KG1 (cell line): Measurements from ENCODE around the gene C1orf122.
"Not testable (repeated sequence)": the region's sequence is repeated elsewhere in the genome, so short reads cannot be mapped to it uniquely, and the experiment has no call there.

Experiments used
- DNase-seq: peaks from one replicate; lab custom pipeline; 2025; lab: John Stamatoyannopoulos, UW

Gene C1orf122

DNA sequence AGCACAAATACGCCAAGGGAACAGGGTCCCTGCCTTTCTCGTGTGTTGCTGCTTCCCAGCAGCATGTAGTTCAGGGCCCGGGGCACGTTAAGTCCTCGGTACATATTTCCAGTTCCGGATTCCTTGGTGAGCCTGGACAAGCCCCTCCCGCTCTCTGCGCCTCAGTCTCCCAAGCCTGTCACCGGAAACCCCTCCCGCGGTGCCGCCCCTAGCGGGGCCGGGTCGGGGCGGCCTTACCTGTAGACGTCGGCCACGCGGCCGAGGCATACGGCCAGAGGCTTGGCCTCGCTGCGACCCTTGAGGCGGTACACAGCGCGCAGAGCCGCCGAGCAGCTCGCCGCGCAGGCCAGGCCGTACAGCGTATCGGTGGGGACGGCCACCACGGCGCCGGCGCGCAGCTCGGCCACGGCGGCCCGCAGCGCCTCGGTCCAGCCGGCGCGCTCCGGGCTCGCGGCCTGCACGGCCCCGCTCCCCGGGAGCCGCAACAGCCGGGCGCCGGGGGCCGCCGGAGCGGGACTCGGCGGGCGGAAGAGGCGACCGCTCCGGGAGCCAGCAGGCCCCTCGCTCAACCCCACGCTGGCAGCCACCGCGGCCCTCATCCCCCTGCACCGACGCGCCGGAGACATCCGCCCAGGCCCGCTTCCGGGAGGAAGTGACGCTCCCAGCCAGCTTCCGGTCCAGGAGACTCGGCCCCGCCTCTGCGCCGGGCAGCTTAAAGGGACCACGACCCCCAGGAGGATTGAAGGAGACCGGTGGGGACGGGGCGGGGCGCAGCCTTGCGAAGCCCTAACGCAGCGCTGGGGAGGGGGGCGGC, at the start of gene C1orf122, which contains the start of gene YRDC:
Gene C1orf122 (plus strand): TSS at position 236 of the 814 bp plus-strand sequence. CDS start 615 bp downstream, outside the sequence.
Gene YRDC (minus strand): TSS at position 654 of the 814 bp plus-strand sequence. CDS start 28 bp downstream, at position 626.
- DNase-seq, result peak; percentile 84

DNA sequence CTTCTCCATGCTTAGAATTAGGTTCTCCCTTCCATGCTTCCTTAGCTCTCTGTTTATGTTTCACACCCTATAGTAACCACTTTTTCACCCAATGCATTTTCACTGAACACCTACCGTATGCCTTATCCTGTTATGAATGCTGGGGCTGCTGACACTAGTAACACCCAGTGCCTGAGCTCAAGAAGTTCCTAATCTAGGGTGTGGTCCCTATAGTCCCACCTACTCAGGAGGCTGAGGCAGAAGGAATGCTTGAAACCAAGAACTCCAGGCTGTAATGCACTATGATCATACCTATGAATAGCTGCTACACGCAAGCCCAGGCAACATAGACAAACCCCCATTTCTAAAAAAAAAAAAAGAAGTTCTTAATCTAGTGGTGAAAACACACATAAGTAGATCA, 48.1 kb upstream of the C1orf122 start:
- DNase-seq, result no peak

DNA sequence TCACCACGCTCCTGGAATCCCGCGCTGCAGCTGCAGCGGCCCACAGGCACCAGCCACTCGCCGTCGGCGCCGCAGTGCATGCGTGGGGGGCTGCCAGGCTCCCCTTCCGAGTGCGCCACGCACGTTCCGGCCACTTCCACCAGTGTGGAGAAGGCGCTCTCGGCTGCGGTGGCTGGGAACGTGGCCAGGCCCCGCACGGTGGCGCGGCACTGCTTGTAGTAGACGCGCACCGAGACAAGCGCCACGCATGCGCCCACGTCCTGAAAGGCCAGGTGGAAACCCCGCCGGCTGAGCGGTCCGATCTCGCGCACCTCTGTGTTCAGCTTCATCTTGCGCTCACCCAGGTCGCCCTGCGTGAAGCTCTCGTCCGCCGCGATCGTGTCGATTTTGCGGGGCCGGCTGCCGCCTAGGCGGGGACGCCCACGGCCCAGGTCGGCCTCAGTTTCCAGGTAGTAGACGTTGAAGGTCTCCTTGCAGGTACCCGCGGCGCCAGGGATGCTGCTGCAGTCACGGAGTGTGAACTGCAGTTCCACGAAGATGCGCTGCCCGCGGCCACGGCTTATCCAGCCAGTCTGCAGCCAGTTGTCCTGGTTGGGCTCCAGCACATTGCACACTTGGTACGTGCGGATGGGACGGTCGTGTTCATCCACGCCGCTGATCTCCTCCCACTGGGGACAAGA, 46.0 kb upstream of the C1orf122 start:
- DNase-seq, result no peak

DNA sequence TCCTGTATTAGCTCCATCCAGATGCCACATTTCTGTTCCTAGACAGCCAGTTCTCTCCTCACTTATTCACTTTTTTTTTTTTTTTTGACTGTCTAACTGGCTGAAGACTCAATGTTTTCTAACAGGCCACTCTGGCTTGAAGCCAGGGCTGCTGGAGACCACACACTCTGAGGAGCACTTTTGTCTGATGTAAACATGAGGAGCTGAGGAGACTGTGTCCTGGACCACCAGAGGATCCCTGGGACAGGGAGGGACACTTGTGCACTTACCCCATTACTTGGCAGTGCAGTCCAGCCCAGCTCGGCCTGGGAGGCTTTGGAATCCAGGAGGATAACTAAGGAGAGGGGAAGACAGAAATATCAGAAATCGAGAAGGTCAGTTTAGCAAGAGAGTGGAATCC, 45.1 kb upstream of the C1orf122 start:
- DNase-seq, result no peak

DNA sequence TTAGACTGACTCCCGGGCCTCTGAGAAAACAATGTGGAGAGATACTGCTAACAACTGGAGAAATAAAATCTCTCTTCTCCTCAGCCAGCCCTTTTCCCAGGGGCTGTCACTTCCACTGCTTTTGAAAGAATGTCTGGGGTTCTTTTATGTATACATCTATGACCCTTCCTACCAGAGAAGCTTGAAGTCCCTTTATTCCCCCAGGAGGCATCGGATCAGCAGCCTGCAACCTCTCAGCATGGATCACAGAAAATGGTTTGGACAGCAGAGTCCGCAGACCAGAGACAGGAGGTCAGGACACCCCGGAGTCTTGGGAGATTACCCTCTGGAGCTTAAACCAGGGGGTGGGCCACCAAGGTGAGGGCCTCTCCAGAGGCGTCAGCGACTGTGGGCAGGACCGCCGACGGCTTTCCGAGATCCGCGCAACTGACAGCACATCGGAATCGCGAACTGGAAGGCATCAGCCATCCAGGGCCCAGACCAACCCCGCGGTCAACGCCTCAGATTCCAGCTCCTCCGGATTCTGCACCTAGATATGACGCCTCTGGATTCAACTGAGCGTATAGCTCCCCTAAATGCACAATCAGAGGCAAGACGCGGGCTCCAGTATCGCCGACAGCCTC, 43.7 kb upstream of the C1orf122 start:
- no peak for DNase-seq

DNA sequence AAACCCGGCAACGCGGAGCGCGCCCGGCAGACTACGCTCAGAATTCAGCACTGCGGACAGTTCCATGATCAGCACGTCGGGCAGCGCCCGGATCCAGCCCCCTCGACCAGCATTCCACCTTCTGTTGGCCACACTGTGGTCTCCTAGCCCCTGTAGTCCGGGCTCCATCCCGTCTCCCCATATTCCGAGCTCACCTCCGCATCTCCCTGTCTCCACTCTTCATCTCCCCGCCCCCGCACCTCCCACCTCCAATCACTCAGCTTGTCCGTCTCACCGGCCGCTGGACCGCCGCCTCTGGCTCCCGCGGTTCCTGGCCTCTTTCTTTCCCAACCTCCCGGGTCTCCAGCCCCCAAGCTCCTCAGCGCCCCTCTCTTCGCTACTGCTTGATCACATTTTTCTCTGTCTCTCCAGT, 43.2 kb upstream of the C1orf122 start:
- no peak for DNase-seq

DNA sequence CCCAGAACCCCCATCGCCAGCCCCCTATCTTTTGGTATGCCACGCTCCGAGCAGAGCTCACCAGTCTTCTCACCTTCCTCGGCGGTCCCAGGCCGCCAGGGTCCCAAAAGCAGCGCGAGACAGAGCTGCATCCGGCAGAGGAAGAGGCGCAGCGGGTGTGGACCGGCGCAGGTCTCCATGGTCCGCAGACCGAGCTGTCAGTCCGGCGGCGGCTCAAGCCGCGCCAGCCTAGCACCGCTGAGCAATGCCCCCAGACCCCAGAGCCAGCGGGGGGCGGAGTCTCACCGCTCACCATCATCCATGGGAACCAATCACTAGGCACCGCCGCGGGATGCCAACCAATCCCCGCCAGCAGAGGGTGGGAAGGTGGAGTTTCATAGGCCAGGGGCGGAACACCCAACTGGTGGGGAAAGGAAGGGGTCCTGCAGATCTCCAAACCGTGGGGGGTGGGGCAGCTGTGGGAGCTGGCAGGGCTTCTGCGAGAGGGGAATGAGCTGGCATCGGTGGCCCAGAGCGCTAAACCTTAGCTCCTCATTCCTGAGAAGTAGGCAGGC, 42.6 kb upstream of the C1orf122 start, which contains the start of gene EPHA10:
Gene EPHA10 (minus strand): TSS at position 233 of the 554 bp plus-strand sequence. CDS start 54 bp downstream, at position 179.
- DNase-seq, result no peak

DNA sequence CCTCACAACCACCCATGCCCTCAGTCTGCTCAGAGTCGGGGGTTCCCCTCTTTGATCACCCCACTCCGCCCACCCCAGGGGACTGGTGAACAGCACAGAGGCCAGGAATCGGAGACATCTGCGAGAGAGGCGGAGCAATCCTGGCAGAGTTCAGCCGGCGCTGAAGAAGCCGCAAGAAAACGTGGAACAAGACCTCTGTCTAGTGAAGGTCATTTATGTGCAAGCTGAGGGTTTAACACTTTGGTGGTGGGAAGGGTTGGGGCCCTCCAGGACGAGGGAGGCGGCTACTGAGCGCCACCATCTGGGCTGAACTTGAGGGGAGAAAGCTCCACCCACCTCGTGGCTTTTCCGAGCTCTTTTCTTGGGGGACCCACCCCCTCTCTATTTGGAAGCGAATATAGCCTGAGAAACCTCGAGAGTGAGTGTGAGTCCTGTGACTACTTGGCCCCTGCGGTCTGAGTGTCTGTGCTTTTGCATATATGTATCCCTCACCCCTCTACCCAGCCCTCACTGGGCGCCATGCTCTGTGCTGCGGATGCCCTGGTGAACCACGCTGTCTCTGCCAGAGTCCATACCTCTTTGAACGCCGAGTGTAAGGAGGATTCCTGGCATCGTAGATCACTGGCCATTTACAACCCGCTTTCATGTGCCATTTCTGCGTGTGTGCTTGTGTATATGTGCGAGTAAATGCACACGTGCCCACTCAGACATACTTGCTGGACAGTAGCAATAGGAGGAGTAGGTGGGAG, 41.5 kb upstream of the C1orf122 start:
- DNase-seq, result no peak

DNA sequence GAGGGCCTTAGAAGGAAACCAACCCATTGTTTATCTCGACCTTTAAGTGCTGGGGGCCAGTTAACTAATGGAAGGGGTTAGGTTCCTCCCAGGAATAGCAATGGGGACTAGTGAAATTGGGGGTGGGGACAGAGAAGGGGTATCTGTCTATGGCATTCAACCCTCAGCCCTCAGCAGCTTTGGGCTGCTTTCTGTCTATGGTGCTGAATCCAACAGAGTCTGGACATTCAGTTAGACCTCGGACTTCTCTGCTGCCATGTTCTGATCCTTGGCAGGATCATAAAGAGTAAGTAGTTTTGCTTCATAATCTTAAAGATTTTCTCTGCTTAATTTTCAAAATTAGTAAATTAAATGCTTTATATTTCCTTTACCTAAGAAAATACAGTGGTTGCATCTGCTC, 40.1 kb upstream of the C1orf122 start:
- DNase-seq, result no peak

DNA sequence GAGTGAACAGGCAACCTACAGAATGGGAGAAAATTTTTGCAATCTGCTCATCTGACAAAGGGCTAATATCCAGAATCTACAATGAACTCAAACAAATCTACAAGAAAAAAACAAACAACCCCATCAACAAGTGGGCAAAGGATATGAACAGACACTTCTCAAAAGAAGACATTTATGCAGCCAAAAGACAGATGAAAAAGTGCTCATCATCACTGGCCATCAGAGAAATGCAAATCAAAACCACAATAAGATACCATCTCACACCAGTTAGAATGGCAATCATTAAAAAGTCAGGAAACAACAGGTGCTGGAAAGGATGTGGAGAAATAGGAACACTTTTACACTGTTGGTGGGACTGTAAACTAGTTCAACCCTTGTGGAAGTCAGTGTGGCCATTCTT, 36.1 kb upstream of the C1orf122 start:
- not testable (repeated sequence) for DNase-seq

DNA sequence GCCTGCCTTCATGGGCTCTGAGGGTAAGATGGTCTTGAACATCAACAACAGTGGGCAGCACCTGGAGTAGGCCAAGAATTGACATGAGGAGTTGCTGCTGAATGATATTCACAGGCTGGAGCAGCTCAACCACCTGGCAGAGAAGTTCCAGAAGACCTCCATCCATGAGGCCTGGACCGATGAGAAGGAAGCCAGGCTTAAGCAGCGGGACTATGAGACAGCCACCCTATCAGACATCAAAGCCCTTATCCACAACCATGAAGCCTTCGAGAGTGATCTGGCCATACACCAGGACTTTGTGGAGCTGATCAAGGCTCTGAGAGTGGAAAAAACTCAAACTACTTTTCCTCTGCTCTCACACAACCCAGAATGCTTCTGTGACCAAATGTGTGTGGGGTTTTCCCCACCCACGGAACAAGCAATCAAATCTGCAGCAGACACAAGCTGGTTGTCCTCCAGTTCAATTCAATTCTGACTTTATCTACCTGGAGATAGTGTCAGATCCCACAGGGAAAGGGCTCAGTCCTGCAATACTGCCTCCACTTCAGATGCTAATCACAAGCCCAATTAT, 30.6 kb upstream of the C1orf122 start:
- DNase-seq, result no peak

DNA sequence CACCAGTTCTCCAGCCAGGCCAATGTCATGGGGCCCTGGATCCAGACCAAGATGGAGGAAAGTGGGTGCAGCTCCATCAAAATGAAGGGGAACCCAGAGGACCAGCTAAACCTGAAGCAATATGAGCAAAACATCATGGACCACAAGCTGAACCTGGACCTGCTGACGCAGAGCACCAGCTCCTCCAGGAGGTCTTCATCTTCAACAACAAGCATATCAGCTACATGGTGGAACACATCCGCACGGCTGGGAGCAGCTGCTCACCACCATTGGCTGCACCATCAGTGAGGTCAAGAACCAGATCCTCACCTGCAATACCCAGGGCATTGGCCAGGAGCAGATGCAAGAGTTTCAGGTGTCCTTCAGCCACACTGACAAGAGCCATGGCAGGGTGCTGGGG, 28.9 kb upstream of the C1orf122 start:
- DNase-seq, result no peak

DNA sequence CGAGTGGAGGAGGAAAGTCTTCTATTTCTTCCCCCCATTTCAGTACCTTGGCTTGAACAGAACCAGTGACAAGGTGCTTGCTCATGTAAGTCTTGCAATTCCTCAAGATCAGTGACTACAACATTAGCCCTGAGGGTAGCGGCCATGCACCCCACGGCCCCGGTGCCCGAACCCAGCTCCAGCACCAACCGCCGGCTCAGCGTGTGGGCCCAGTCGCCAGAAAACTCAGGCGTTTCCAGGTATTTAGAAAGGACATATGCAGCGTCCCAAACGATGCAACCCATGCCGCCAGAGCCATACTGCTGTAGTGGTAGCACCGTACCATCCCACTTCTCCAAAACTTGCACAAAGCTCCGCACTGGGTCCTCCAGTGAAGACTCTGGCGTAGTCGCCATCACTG, 25.1 kb upstream of the C1orf122 start:
- no peak for DNase-seq

DNA sequence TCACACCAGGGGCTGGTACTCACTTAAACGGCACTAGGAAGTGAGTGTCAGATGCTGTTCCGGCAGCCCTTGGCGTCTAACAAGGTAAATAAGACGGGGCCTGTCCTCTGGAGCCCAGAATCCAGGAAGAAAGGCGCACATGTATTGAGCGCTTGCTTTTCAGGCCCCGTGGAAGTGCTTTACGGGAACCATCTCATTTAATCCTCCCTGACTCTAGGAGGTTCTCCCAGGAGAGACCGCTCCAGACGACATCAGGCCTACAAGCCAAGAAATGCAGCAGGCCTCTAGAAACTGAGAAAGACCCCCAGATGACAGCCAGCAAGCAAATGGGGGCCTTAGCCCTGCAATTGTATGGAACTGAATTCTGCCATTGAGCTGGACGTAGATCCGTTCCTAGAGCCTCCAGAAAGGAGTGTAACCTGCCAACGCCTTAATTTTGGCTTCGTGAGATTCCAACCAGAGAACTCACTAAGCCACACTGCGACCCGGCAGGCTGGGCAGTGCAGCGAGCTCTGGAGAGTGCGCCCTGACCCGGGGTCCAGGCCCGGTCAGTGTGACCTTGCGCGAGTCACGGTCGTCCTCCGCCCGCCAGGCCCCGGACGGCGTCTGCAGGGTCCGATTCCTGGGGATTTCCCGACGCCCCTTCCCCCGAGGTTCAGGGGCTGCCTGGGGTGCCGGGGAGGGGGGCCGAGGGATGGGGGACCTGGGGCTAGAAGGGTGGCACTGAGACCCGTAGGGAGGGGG, 14.5 kb upstream of the C1orf122 start:
- no peak for DNase-seq

DNA sequence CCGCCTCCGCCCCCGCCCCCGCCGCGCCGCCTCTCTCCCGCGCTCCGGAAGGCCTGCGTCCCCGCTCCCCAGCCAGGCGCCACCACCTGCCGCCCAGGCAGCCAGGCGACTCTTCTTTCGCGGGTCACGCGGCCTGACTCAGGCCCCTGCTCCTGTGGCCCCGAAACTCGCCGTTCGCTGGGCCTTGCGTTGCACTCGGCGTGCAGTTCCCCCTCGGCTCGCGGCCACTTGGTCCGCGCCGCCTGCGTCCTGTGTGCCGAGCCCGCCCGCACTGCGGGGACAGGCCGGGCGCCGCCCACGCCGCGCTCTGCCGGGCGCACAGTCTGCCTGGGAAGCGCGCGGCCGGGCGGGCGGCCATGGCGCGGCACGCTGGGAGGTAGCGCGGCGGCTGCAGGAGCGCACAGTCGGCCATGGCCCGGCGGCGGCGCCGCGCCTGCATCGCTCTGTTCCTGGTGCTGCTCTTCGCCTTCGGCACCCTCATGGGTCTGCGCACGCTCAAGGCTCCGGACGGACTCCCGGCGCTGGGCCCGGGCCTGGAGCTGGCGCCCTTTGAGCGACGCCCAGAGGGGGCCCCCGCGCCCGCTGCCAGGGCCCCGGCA, 13.7 kb upstream of the C1orf122 start, which contains the start of gene MANEAL:
Gene MANEAL (plus strand): TSS at position 75 of the 599 bp plus-strand sequence. CDS start 336 bp downstream, at position 411.
- DNase-seq, result no peak

DNA sequence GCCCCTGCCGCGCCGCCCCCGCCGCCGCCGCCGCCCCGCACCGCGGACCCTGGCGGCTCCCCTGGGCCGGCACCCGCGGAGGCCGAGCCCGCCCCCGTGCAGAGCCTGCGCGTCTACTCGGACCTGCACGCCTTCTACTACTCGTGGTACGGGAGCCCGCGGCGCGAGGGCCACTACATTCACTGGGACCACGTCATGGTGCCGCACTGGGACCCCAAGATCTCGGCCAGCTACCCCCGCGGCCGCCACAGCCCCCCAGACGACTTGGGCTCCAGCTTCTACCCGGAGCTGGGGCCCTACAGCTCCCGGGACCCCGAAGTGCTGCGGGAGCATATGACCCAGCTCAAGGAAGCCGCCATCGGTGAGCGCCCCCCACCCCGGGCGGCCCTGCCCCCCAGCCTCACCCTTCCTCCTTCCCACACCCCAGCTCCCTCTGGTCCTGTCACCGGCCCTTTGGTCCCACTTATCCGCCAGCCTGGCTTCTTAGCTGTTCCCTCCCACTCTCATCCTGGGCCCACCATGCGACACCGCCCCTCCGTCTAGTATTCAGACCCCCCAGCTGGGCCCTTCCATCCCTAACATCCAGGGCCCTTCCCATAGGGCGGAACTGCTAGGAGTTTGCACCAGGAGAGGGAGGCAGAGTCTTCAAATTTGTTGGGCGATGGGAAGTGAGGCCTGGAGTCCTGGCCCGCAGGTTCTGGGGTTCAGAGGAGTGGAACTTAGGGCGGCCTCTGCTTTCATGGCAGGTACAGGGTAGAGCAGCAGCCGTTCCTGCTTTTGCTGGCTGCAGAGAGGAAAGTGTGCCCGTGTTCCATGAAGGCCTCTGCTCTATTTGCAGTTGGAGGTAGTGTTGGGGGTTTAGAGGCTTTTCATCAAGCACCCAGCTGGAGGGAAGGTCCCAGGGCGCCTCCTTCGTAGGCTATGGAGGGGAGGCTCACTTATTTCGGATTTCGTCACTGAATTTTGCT, 12.9 kb upstream of the C1orf122 start:
- DNase-seq, result no peak

DNA sequence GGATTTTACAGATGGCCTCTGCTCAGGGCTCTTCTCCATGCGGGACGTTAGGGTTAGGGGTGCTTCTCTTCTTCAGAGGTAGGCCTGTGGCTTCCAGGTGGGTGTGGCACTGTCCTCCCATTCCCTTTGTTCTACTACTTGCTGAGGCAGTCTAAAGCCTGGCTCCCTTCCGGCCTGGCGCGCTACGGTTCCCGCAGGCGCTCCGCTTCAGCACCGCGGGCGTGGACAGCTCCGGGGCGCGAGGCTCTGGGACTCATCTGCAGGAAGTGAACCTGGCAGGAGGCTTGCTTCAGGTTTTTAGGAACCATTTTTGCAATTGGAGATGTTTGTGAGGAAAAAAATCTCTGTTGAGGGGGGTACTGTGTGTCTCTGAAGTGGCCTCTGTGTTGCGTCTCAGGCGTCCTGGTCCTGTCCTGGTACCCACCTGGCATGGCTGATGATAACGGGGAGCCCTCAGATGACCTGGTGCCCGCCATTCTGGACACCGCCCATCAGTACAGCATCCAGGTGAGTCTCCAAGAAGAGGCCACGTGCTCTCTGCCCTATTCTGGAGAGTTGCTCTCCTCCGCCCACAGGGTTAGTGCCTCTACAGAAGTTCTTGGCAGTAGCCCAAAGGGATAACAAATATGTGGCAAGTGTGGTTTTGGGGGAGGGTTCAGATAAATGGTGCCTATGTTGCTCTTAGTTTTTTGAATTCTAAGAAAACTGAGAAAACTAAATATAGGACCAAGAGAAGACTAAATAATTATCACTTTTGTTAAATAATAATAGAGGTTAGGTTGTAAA, 12.1 kb upstream of the C1orf122 start:
- DNase-seq, result no peak

DNA sequence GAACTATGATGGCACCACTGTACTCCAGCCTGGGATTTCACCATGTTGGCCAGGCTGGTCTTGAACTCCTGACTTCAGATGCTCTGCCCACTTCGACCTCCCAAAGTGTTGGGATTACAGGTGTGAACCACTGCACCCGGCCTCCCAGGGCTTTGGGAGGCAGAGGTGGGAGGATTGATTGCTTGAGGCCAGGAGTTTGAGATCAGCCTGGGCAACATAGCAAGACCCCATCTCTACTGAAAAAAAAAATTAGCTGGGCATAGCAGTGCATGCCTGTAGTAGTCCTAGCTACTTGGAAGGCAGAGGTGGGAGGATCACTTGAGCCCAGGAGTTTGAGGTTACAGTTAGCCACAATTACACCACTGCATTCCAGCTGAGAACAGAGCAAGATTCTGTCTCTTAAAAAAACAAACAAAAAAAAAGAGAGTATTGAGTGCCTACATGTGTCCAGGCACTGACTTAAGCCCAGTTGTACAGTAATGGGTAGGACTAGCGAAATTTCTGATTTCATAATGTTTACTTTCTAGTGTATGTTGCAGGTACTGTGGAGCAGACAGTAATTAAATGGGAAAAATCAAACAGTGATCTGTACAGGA, 9.7 kb upstream of the C1orf122 start:
- DNase-seq, result no peak
